Lower leg skin (tissue), 4 donors: ENCODE measurements around the gene CD79A. TPM values are rescaled to one million over a fixed set of nuclear protein-coding genes. Genes with fewer than 3 reads are reported as not detected.

Experiments used
- DNase-seq, 2 donors: peaks; one replicate each; pipeline ENCODE4 v3.0.0-alpha.2; 2019; ENCODE audit warnings: low spot score in 2 of 2
- H3K4me3 ChIP-seq: fragments of 200-600 bp; sonication (generic); 2 replicates; pipeline ENCODE4 v1.5.1; 2017; ENCODE audit warnings: mild to moderate bottlenecking, low read depth; ENCODE audit not compliant: poor library complexity, severe bottlenecking
- CTCF ChIP-seq, 3 donors: fragments of 450-650 bp; IDR thresholded peaks; one replicate each; pipeline ENCODE4 v1.5.1; 2016; ENCODE audit warnings: antibody characterized with exemption in 3 of 3, mild to moderate bottlenecking in 3 of 3, moderate library complexity in 2 of 3
- POLR2A ChIP-seq, 2 donors: fragments of 450-650 bp; IDR thresholded peaks; one replicate each; pipeline ENCODE4 v1.6.1; 2016 to 2017; ENCODE audit warnings: antibody characterized with exemption in 2 of 2, mild to moderate bottlenecking in 1 of 2, moderate library complexity in 1 of 2
- WGBS, 2 donors: methylation state at CpG; one replicate each; pipeline ENCODE4 v1.1.5; 2018; 5-methylcytosine and 5-hydroxymethylcytosine counted together
- intact Hi-C: fragments of 100-400 bp; cut with DNase I; formaldehyde crosslinking; loops from one replicate; pipeline ENCODE4 v1.15.0; 2023; ENCODE audit warnings: low total_unique reads
- total RNA-seq, 4 donors: library from RNA; depleted of rRNA; stranded (reverse); fragments of >200 nt; gene quantifications; one replicate each; pipeline ENCODE4 v1.1.0, GENCODE V29; 2016

CD79A gene
- total RNA-seq, 4 donors from 2014 or later, result 0.81 TPM; not detected in 3

- WGBS, 2 donors, result 30 to 42% methylated on average over 4 of the region's 6 CpGs
- TF ChIP-seq POLR2A (IDR thresholded peaks at IDR 0.05) (no peak), CTCF (IDR thresholded peaks at IDR 0.05) (no peak)
- intact Hi-C loops, result no loop called here
- no peak for DNase-seq
- H3K4me3 ChIP-seq, result no peak overlapping the region
Observed at GRCh38 chr19:41923045-41923788, 46.1 kb downstream of the CD79A start.

- no peak for DNase-seq
- intact Hi-C loops, result no loop called here
- TF ChIP-seq CTCF (IDR thresholded peaks at IDR 0.05) (no peak), POLR2A (IDR thresholded peaks at IDR 0.05) (no peak)
- H3K4me3 ChIP-seq, result no peak overlapping the region
- 41 to 50% methylated on average over 13 of the region's 13 CpGs for WGBS, 2 donors
Observed at GRCh38 chr19:41924151-41925145, 47.4 kb downstream of the CD79A start.

- H3K4me3 ChIP-seq, result no peak overlapping the region
- intact Hi-C loops, result no loop called here
Observed at GRCh38 chr19:41925208-41926003, 48.3 kb downstream of the CD79A start.

GRCh38 chr19:41926028-41926762 is 49.1 kb downstream of the CD79A start:
- intact Hi-C loops, result no loop called here
- WGBS, 2 donors, result 25 to 33% methylated on average over 19 to 24 of the region's 27 CpGs
- TF ChIP-seq CTCF (IDR thresholded peaks at IDR 0.05) (no peak), POLR2A (IDR thresholded peaks at IDR 0.05) (no peak)
- H3K4me3 ChIP-seq, result no peak overlapping the region
- no peak for DNase-seq

More at GRCh38 chr19:41925208-41926003, 48.3 kb downstream of the CD79A start:
- no peak for DNase-seq
- no peak for TF ChIP-seq CTCF (IDR thresholded peaks at IDR 0.05)
- 46 to 47% methylated on average over 7 of the region's 7 CpGs for WGBS, 2 donors
